Measurements from ENCODE around the gene IL6ST. TPM values are rescaled to one million over a fixed set of nuclear protein-coding genes. Genes with fewer than 3 reads are reported as not detected.

The IL6ST gene
- total and polyA plus RNA-seq, 2 donors from 2014 or later = 39.2 to 378 TPM

- Histone ChIP-seq H3K27ac (ENCODE audit: low read depth in 2 of 2, low read length in 2 of 2) (no peak overlapping the region), H3K4me3 (ENCODE audit: low read length in 3 of 3) (no peak overlapping the region), H3K9ac (ENCODE audit: low read length in 3 of 3) (no peak overlapping the region), H3K9me3 (ENCODE audit: control insufficient read depth in 2 of 3, insufficient read depth in 1 of 3, low read length in 3 of 3) (no peaks in the 10 kb centered on the region), H3K27me3 (ENCODE audit: control insufficient read depth, insufficient read depth, low read length) (no peaks in the 10 kb centered on the region), H3K36me3 (ENCODE audit: control insufficient read depth in 2 of 3, insufficient read depth in 3 of 3, low read length in 3 of 3) (no peaks in the 10 kb centered on the region), H3K4me1 (ENCODE audit: control insufficient read depth in 2 of 3, insufficient read depth in 2 of 3, low read depth in 1 of 3, low read length in 3 of 3) (peaks cover 0 to 18% (median 7%) of the 10 kb centered on the region in 3 donors)
- FAIRE-seq (no peak), DNase-seq (no peak)
- intact Hi-C loops (cut with DNase I) = no loop called here
- TF ChIP-seq CTCF (IDR thresholded peaks at IDR 0.05; ENCODE audit: borderline replicate concordance, extremely low read depth, insufficient read depth) = no peak
These were observed 33.9 kb upstream of the IL6ST start for GRCh38 chr5:56028708-56029107.

- Histone ChIP-seq H3K36me3 (ENCODE audit: control insufficient read depth in 2 of 3, insufficient read depth in 3 of 3, low read length in 3 of 3) (no peaks in the 10 kb centered on the region), H3K9ac (ENCODE audit: low read length in 3 of 3) (no peak overlapping the region), H3K4me1 (ENCODE audit: control insufficient read depth in 2 of 3, insufficient read depth in 2 of 3, low read depth in 1 of 3, low read length in 3 of 3) (peaks cover 0 to 18% (median 7%) of the 10 kb centered on the region in 3 donors), H3K9me3 (ENCODE audit: control insufficient read depth in 2 of 3, insufficient read depth in 1 of 3, low read length in 3 of 3) (no peaks in the 10 kb centered on the region), H3K4me3 (ENCODE audit: low read length in 3 of 3) (no peak overlapping the region), H3K27me3 (ENCODE audit: control insufficient read depth, insufficient read depth, low read length) (no peaks in the 10 kb centered on the region), H3K27ac (ENCODE audit: low read depth in 2 of 2, low read length in 2 of 2) (no peak overlapping the region)
- DNase-seq = no peak
- TF ChIP-seq CTCF (IDR thresholded peaks at IDR 0.05; ENCODE audit: borderline replicate concordance, extremely low read depth, insufficient read depth) = no peak
- FAIRE-seq = no peak
- intact Hi-C loops (cut with DNase I) = no loop called here
These were observed 32.1 kb upstream of the IL6ST start for GRCh38 chr5:56026863-56027300.

- no peak for DNase-seq
- no peak for FAIRE-seq
- no peak overlapping the region for H3K27ac ChIP-seq (ENCODE audit: low read depth in 2 of 2, low read length in 2 of 2)
These were observed 30.6 kb upstream of the IL6ST start for GRCh38 chr5:56025151-56025885.

More at GRCh38 chr5:56025151-56025885, 30.6 kb upstream of the IL6ST start:
- no peak overlapping the region for H3K4me3 ChIP-seq (ENCODE audit: low read length in 3 of 3)
- peaks cover 0 to 18% (median 7%) of the 10 kb centered on the region in 3 donors for H3K4me1 ChIP-seq (ENCODE audit: control insufficient read depth in 2 of 3, insufficient read depth in 2 of 3, low read depth in 1 of 3, low read length in 3 of 3)
- intact Hi-C loops (cut with DNase I) = no loop called here
- H3K36me3 ChIP-seq (ENCODE audit: control insufficient read depth in 2 of 3, insufficient read depth in 3 of 3, low read length in 3 of 3) = no peaks in the 10 kb centered on the region
- no peaks in the 10 kb centered on the region for H3K27me3 ChIP-seq (ENCODE audit: control insufficient read depth, insufficient read depth, low read length)
- no peak for TF ChIP-seq CTCF (IDR thresholded peaks at IDR 0.05; ENCODE audit: borderline replicate concordance, extremely low read depth, insufficient read depth)
- no peaks in the 10 kb centered on the region for H3K9me3 ChIP-seq (ENCODE audit: control insufficient read depth in 2 of 3, insufficient read depth in 1 of 3, low read length in 3 of 3)
- H3K9ac ChIP-seq (ENCODE audit: low read length in 3 of 3) = no peak overlapping the region

Measured in kidney (tissue), 14 donors.